HCT116 (cell line): ENCODE results near the gene FAXDC2. TPM values are rescaled to one million over a fixed set of nuclear protein-coding genes. Genes with fewer than 3 reads are reported as not detected.

Source experiments
- ATAC-seq: fragments of 200-7000 bp; cut with Tn5 transposase; 2 replicates; pipeline ENCODE4 v1.9.1; 2020; ENCODE audit warnings: mild to moderate bottlenecking, moderate library complexity
- BruUV-seq: library from RNA; stranded (reverse); fragments of 400-500 nt; replicated peaks from 2 replicates; lab custom pipeline; 2021; lab: Mats Ljungman, UMichigan
- CTCF ChIA-PET: fragments of 300-600 bp; sonication (Branson Sonifier 250); formaldehyde crosslinking; loops from one replicate; lab custom pipeline; 2021; ENCODE audit warnings: antibody characterized with exemption; lab: Charles Lee
- POLR2A ChIA-PET: fragments of 300-600, 350-600 bp; sonication (Branson Sonifier 250); formaldehyde crosslinking; loops from one replicate; lab custom pipeline; 2021; ENCODE audit warnings: antibody characterized with exemption; lab: Charles Lee
- RAD21 ChIA-PET, 2 experiments: fragments of 300-600 bp; sonication (Branson Sonifier 250); formaldehyde crosslinking; loops; one replicate each; lab custom pipeline; 2023; ENCODE audit warnings: low total read pairs in 2 of 2; ENCODE audit not compliant: uncharacterized antibody in 2 of 2, unreplicated experiment in 2 of 2, low non-redundant PET in 1 of 2; lab: Charles Lee
- DNase-seq: peaks from one replicate; pipeline ENCODE4 v3.0.0-alpha.2; 2010; ENCODE audit warnings: low read depth, low spot score
- H2AFZ ChIP-seq: fragments of 200-600 bp; shearing (Covaris generic), sonication (generic); 2 replicates; pipeline ENCODE4 v1.6.1; 2017; ENCODE audit warnings: low read depth, mixed run types, mixed read lengths, antibody characterized with exemption, low read length; ENCODE audit not compliant: poor library complexity, severe bottlenecking
- H3K27ac ChIP-seq: 2 replicates; pipeline ENCODE4 v1.5.1; 2012; ENCODE audit warnings: low read depth, low read length
- H3K27me3 ChIP-seq: fragments of 200-600 bp; sonication (generic); 2 replicates; pipeline ENCODE4 v1.6.1; 2016; ENCODE audit warnings: mixed run types, low read length, mixed read lengths; ENCODE audit not compliant: insufficient read depth
- H3K36me3 ChIP-seq, 2 experiments: fragments of 200-500 bp in 1 of 2; fragments of 200-600 bp in 1 of 2; sonication (Bioruptor generic) in 1 of 2; sonication (generic) in 1 of 2; 2 replicates each; pipeline versions ENCODE4 v1.5.1 to v1.6.1; 2014 to 2016; ENCODE audit warnings: low read length in 2 of 2, inconsistent platforms in 1 of 2, mixed read lengths in 1 of 2, mixed run types in 1 of 2; ENCODE audit not compliant: insufficient read depth in 2 of 2, control insufficient read depth in 1 of 2
- H3K4me1 ChIP-seq, 2 experiments: fragments of 200-600 bp in 1 of 2; sonication (generic) in 1 of 2; 2 replicates each; pipeline versions ENCODE4 v1.5.1 to v1.6.1; 2012 to 2017; ENCODE audit warnings: low read length in 2 of 2, inconsistent platforms in 1 of 2, mild to moderate bottlenecking in 1 of 2, mixed read lengths in 1 of 2, mixed run types in 1 of 2, moderate library complexity in 1 of 2; ENCODE audit not compliant: insufficient read depth in 2 of 2, control insufficient read depth in 1 of 2
- H3K4me2 ChIP-seq: fragments of 200-600 bp; sonication (generic); 2 replicates; pipeline ENCODE4 v1.6.1; 2017; ENCODE audit warnings: mixed run types, low read length, mixed read lengths
- H3K4me3 ChIP-seq, 2 experiments: fragments of 200-600 bp in 1 of 2; sonication (generic) in 1 of 2; replicated peaks in 1 of 2; 2 replicates each; pipeline ENCODE4 v1.5.1; 2011 to 2016; ENCODE audit warnings: low read length in 2 of 2, control low read depth in 1 of 2, low read depth in 1 of 2, mild to moderate bottlenecking in 1 of 2, mixed read lengths in 1 of 2, mixed run types in 1 of 2
- H3K79me2 ChIP-seq: fragments of 200-600 bp; sonication (generic); 2 replicates; pipeline ENCODE4 v1.6.1; 2017; ENCODE audit warnings: mild to moderate bottlenecking, mixed run types, low read length, moderate library complexity, mixed read lengths; ENCODE audit not compliant: insufficient read depth
- H3K9ac ChIP-seq: fragments of 200-600 bp; sonication (generic); 2 replicates; pipeline ENCODE4 v1.6.1; 2016; ENCODE audit warnings: low read length, mixed read lengths
- H3K9me2 ChIP-seq: fragments of 200-600 bp; sonication (generic), shearing (Covaris generic); 2 replicates; pipeline ENCODE4 v1.6.1; 2017; ENCODE audit warnings: mixed run types, mild to moderate bottlenecking, moderate library complexity; ENCODE audit not compliant: insufficient read depth
- H3K9me3 ChIP-seq, 2 experiments: fragments of 200-500 bp in 1 of 2; fragments of 200-600 bp in 1 of 2; sonication (Bioruptor generic) in 1 of 2; sonication (generic) in 1 of 2; 2 replicates each; pipeline ENCODE4 v1.6.1; 2014 to 2017; ENCODE audit warnings: low read length in 2 of 2, mixed read lengths in 2 of 2, inconsistent platforms in 1 of 2, low read depth in 1 of 2, mild to moderate bottlenecking in 1 of 2, mixed run types in 1 of 2, moderate library complexity in 1 of 2; ENCODE audit not compliant: control insufficient read depth in 1 of 2, insufficient read depth in 1 of 2
- H4K20me1 ChIP-seq: fragments of 200-600 bp; sonication (generic), shearing (Covaris generic); 2 replicates; pipeline ENCODE4 v1.6.1; 2017; ENCODE audit warnings: mixed run types, mild to moderate bottlenecking, moderate library complexity; ENCODE audit not compliant: insufficient read depth
- CBX3 ChIP-seq: IDR thresholded peaks from 2 replicates; pipeline ENCODE4 v1.6.1; 2012; ENCODE audit warnings: low read depth
- EGR1 ChIP-seq: IDR thresholded peaks from 2 replicates; pipeline ENCODE4 v1.6.1; 2012; ENCODE audit warnings: low read depth
- EZH2 ChIP-seq: fragments of 200-600 bp; sonication (generic); IDR thresholded peaks from 2 replicates; pipeline ENCODE4 v1.6.1; 2017; ENCODE audit warnings: antibody characterized with exemption, mixed run types
- JUND ChIP-seq: IDR thresholded peaks from 2 replicates; pipeline ENCODE4 v1.6.1; 2012
- POLR2A ChIP-seq: IDR thresholded peaks from 2 replicates; pipeline ENCODE4 v1.7.0; 2011; ENCODE audit warnings: borderline replicate concordance; ENCODE audit not compliant: insufficient read depth, insufficient read length; ENCODE audit errors: extremely low read depth
- SP1 ChIP-seq: IDR thresholded peaks from 2 replicates; pipeline ENCODE4 v1.6.1; 2012; ENCODE audit warnings: low read depth
- SRF ChIP-seq: IDR thresholded peaks from 2 replicates; pipeline ENCODE4 v1.6.1; 2012; ENCODE audit warnings: low read depth
- intact Hi-C: fragments of 100-400 bp; cut with micrococcal nuclease; formaldehyde crosslinking; loops from 2 replicates; pipeline ENCODE4 v1.10.0; 2022
- total RNA-seq: library from RNA; stranded (reverse); gene quantifications from one replicate; pipeline ENCODE4 v1.2.1, GENCODE V29; 2021; ENCODE audit not compliant: unreplicated experiment
- TF ChIP-seq, protein P1 (sequence below): IDR thresholded peaks from 2 replicates; pipeline ENCODE4 v1.6.1; 2012
- TF ChIP-seq, protein P2 (sequence below), 3 experiments: fragments of 200-600 bp in 1 of 3; sonication (generic) in 1 of 3; IDR thresholded peaks in 2 of 3; conservative IDR thresholded peaks in 1 of 3; 2 replicates each; pipeline ENCODE4 v1.5.1; 2012 to 2017; ENCODE audit warnings: low read depth in 2 of 3, low read length in 2 of 3, antibody characterized with exemption in 1 of 3, borderline replicate concordance in 1 of 3, control low read depth in 1 of 3, mild to moderate bottlenecking in 1 of 3, mixed read lengths in 1 of 3, mixed run types in 1 of 3, moderate library complexity in 1 of 3; ENCODE audit not compliant: insufficient read depth in 1 of 3
- TF ChIP-seq, protein P3 (sequence below): IDR thresholded peaks from 2 replicates; pipeline ENCODE4 v1.6.1; 2012
- TF ChIP-seq, protein P4 (sequence below): IDR thresholded peaks from 2 replicates; pipeline ENCODE4 v1.6.1; 2012; ENCODE audit warnings: low read depth

Gene FAXDC2
- total RNA-seq, 1 experiment from 2014 or later, result 0.22 TPM

DNA sequence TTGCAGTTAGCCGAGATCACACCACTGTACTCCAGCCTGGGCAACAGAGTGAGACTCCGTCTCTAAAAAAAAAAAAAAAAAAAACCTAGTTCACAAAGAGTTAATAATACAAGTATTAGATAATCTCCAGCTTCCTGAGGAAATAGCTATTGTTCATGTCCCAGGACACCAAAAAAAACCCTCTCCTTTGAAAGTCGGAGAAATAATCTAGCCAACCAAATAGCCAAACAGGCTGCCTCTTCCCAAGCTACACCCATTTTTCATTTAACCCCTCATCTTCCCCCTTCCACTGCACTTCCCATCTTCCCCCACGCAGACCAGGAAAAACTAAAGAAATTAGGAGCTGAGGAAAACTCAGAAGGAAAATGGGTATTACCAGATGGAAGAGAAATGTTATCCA is 31.6 kb upstream of the FAXDC2 start:
- Histone ChIP-seq H3K9ac (no peak overlapping the region), H3K4me1 (no peaks in the 10 kb centered on the region), H3K4me2 (no peak overlapping the region), H3K27ac (no peak overlapping the region), H3K79me2 (no peaks in the 10 kb centered on the region), H3K9me2 (no peaks in the 10 kb centered on the region), H3K9me3 (peaks cover 5 to 15% of the 10 kb centered on the region in 2 experiments; a peak in 3 of 4 replicates), H3K36me3 (peaks cover 7 to 28% of the 10 kb centered on the region in 2 experiments; a peak in 2 of 4 replicates), H2AFZ (no peak overlapping the region), H3K27me3 (no peaks in the 10 kb centered on the region), H4K20me1 (no peaks in the 10 kb centered on the region), H3K4me3 (no peak overlapping the region)
- TF ChIP-seq, protein P1, sequence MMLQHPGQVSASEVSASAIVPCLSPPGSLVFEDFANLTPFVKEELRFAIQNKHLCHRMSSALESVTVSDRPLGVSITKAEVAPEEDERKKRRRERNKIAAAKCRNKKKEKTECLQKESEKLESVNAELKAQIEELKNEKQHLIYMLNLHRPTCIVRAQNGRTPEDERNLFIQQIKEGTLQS, result no peak
- TF ChIP-seq SRF (no peak), EGR1 (no peak), SP1 (no peak), CBX3 (no peak), EZH2 (no peak), POLR2A (no peak), JUND (no peak)
- TF ChIP-seq, protein P2, sequence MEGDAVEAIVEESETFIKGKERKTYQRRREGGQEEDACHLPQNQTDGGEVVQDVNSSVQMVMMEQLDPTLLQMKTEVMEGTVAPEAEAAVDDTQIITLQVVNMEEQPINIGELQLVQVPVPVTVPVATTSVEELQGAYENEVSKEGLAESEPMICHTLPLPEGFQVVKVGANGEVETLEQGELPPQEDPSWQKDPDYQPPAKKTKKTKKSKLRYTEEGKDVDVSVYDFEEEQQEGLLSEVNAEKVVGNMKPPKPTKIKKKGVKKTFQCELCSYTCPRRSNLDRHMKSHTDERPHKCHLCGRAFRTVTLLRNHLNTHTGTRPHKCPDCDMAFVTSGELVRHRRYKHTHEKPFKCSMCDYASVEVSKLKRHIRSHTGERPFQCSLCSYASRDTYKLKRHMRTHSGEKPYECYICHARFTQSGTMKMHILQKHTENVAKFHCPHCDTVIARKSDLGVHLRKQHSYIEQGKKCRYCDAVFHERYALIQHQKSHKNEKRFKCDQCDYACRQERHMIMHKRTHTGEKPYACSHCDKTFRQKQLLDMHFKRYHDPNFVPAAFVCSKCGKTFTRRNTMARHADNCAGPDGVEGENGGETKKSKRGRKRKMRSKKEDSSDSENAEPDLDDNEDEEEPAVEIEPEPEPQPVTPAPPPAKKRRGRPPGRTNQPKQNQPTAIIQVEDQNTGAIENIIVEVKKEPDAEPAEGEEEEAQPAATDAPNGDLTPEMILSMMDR (IDR thresholded peaks at IDR 0.05 in 2 of 3, conservative IDR thresholded peaks at IDR 0.05 in 1 of 3; ENCODE audit: borderline replicate concordance in 1 of 3, insufficient read depth in 1 of 3, low read depth in 2 of 3, low read length in 2 of 3), result no peak
- TF ChIP-seq, protein P3, sequence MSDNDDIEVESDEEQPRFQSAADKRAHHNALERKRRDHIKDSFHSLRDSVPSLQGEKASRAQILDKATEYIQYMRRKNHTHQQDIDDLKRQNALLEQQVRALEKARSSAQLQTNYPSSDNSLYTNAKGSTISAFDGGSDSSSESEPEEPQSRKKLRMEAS, result no peak
- TF ChIP-seq, protein P4, sequence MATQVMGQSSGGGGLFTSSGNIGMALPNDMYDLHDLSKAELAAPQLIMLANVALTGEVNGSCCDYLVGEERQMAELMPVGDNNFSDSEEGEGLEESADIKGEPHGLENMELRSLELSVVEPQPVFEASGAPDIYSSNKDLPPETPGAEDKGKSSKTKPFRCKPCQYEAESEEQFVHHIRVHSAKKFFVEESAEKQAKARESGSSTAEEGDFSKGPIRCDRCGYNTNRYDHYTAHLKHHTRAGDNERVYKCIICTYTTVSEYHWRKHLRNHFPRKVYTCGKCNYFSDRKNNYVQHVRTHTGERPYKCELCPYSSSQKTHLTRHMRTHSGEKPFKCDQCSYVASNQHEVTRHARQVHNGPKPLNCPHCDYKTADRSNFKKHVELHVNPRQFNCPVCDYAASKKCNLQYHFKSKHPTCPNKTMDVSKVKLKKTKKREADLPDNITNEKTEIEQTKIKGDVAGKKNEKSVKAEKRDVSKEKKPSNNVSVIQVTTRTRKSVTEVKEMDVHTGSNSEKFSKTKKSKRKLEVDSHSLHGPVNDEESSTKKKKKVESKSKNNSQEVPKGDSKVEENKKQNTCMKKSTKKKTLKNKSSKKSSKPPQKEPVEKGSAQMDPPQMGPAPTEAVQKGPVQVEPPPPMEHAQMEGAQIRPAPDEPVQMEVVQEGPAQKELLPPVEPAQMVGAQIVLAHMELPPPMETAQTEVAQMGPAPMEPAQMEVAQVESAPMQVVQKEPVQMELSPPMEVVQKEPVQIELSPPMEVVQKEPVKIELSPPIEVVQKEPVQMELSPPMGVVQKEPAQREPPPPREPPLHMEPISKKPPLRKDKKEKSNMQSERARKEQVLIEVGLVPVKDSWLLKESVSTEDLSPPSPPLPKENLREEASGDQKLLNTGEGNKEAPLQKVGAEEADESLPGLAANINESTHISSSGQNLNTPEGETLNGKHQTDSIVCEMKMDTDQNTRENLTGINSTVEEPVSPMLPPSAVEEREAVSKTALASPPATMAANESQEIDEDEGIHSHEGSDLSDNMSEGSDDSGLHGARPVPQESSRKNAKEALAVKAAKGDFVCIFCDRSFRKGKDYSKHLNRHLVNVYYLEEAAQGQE, result no peak
- ChIA-PET POLR2A (no interaction called here), CTCF (no interaction called here), RAD21 (no interaction called here)
- BruUV-seq, result no TSS peak
- intact Hi-C loops, result no loop called here
- ATAC-seq (no peak), DNase-seq (no peak)
